Left colon (tissue), 2 donors: ENCODE measurements around the gene MARK3. TPM values are rescaled to one million over a fixed set of nuclear protein-coding genes. Genes with fewer than 3 reads are reported as not detected.

Experiments
- ATAC-seq: fragments of 200-7000 bp; cut with Tn5 transposase; one replicate; pipeline ENCODE4 v1.9.1; 2020; ENCODE audit warnings: mild to moderate bottlenecking, moderate library complexity
- DNase-seq, 2 donors: peaks; one replicate each; pipeline ENCODE4 v3.0.0-alpha.2; 2020
- intact Hi-C, 2 donors: fragments of 100-400 bp; cut with DNase I in 1 of 2; cut with micrococcal nuclease in 1 of 2; formaldehyde crosslinking; loops; one replicate each; pipeline versions ENCODE4 v1.11.2 to v1.14.0; 2022; cut with DNase I, micrococcal nuclease
- total RNA-seq, 2 donors: library from RNA; stranded (reverse); fragmentation: NEBNext Ultra II Directional; extraction: Animal tissue kit (Norgen Biotek cat#: 25700); gene quantifications; one replicate each; pipeline ENCODE4 v1.2.1, GENCODE V29; 2021
- donor health status: DM: no; HTN: no; CAD: no.
- donor health status: DM: yes; HTN: yes; CAD: no.

MARK3 gene
- total RNA-seq, 2 donors from 2014 or later, result 55.6 to 68.4 TPM

DNA sequence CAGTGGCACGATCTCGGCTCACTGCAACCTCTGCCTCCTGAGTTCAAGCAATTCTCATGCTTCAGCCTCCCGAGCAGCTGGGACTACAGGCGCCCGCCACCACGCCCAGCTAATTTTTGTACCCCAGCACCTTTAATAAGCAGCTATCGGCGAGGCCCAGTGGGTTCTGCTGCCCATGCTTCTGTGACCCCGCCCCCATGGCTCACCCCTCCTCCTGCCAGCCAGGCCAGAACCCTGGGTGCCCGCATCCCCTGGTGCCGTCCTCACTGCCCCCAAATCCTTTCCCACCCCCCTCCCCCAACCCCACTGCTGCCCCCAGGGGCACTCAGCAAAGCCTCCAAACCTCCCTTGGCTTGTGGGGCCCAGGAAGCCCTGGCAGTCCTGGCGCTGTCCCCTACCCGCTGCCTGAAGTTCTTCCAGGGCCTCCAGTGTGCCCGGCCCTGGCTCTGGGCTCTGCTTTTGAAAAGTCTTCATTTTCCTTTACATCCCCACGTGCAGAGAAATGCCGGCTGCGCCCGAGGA, 162.8 kb downstream of the MARK3 start:
- ATAC-seq, result no peak
- peak in 1 of 2 donors; percentile 22 for DNase-seq
- intact Hi-C loops, result loop anchor here in 1 of 2 donors (5.0 kb wide), 1 partner anchor 46 kb away; no protein-coding TSS in a partner anchor

GRCh38 chr14:103548463-103549351, 163.5 kb downstream of the MARK3 start:
- intact Hi-C loops, result loop anchor here in 1 of 2 donors (5.0 kb wide), 1 partner anchor 46 kb away; no protein-coding TSS in a partner anchor
- no peak for ATAC-seq
- DNase-seq, result peak in 1 of 2 donors; percentile 25

GRCh38 chr14:103549361-103550311, 164.4 kb downstream of the MARK3 start:
- DNase-seq, result peak; percentile 19 to 47
- peak; percentile 21 for ATAC-seq
- intact Hi-C loops, result loop anchor here in 1 of 2 donors (5.0 kb wide), 1 partner anchor 47 kb away; no protein-coding TSS in a partner anchor

GRCh38 chr14:103550451-103551337, 165.5 kb downstream of the MARK3 start:
- intact Hi-C loops, result no loop called here

GRCh38 chr14:103551338-103551762, 166.1 kb downstream of the MARK3 start:
- intact Hi-C loops, result no loop called here
- no peak for ATAC-seq
- peak; percentile 16 to 77 for DNase-seq

More at GRCh38 chr14:103550451-103551337, 165.5 kb downstream of the MARK3 start:
- peak; percentile 24 to 42 for DNase-seq
- peak; percentile 60 for ATAC-seq

DNA sequence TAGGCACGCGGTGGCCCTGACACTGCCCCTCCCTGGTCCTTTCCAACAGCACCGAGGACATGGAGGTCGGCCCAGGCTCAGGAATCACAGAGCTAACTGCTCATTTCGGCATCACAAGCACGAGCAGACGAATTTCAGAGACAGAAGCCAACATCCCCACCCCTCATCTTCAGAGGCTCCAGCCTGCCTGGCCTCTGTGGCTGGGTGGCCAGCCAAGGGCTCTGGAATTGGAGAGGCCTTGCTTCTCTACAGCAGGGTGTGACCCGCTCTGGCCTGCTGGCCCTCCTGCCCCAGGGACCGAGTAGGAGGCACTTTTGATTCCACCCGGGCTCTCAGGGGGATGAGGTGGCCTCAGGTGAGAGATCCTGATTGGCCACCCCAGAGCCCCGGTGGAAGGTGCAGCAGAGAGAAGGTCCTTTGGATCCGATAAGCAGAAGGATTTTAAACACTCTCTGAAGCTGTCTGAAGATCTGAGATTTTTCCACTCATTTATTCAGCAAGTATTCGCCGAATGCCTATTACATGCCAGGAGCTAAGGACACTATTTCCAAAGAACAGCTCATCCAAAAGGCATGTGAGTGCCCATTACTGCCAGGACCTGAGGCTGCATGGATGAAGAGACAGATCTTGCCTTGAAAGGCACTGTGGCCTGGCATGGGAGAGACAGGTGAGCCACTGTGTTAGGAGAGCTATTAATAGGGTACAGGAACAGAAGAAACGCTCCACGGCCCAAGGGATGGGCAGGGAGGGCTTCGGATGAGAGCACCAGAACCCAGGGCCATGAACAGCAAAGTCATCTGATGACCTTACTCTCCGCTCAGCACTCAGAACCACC, 167.0 kb downstream of the MARK3 start:
- intact Hi-C loops, result no loop called here
- DNase-seq (peak in 1 of 2 donors; percentile 32), ATAC-seq (no peak)

GRCh38 chr14:103552846-103553210, 167.6 kb downstream of the MARK3 start:
- no peak for DNase-seq
- ATAC-seq, result no peak
- intact Hi-C loops, result no loop called here

Other genes with a start within 250 kb of the MARK3 start
- 100 to 1,000 TPM; 222 to 295 TPM for gene EIF5, start 51.2 kb upstream of the MARK3 start, total RNA-seq
- gene CKB, start 137.4 kb downstream of the MARK3 start, total RNA-seq, result 1,000 to 10,000 TPM; 1,945 to 3,680 TPM
- gene TRMT61A, start 143.8 kb downstream of the MARK3 start, total RNA-seq, result 10 to 100 TPM; 10.1 to 10.6 TPM
- 10 to 100 TPM; 27.0 to 29.9 TPM for gene BAG5, start 177.2 kb downstream of the MARK3 start, total RNA-seq
- gene COA8, start 177.5 kb downstream of the MARK3 start, total RNA-seq, result 10 to 100 TPM; 27.4 to 33.4 TPM
- gene KLC1, start 243.8 kb downstream of the MARK3 start, total RNA-seq, result 10 to 100 TPM; 83.6 to 88.0 TPM